ENCODE data around the gene OCEL1. TPM values are rescaled to one million over a fixed set of nuclear protein-coding genes. Genes with fewer than 3 reads are reported as not detected.

The OCEL1 gene
- total RNA-seq, 8 experiments from 2014 or later: 5.4 to 19.2 (median 9.5) TPM

DNA sequence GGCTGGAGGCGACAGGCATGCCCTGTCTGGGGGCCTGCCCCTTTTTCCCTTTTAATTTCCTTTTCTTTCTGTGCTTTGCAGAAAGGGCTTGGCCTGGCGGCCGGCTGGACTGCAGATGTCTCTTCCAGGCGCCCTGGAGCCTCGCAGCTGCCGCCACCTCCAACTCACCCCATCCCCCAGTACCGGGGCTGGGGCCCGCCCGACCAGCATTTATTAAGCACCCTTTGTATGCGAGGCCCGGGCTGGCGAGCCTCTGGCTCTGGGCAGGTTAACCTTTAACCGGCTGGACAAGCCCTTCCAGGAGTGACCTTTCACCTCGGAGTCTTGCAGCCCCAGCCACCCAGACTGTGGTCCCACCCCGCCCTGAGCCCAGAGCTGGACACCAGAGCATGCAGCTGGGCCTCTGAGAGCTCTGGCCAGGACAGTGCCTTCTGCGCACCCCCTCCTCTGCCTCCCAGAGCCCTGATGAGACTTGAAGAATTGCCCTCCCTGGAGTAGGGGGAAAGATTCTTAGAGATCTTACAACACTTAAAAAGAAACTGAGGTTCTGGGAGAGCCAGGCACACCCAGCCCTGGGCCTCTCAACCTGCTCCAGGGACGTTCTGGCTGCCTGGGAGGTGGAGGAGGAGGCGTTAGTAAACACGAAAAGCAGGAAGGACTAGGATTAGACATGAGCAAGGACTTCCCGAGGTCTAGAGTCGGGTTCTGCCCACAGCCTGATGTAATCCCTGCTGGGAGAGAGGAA, 20.8 kb downstream of the OCEL1 start:
- peak in 3 of 8 experiments; percentile 41 to 53 (median 49) for ATAC-seq (replicated peaks in 6 of 8)
- Histone ChIP-seq H3K4me1 (replicated peaks in 1 of 2) (peaks cover 23 to 32% of the 10 kb centered on the region in 2 donors), H3K27ac (peak overlapping the region; percentile 80 to 84), H3K4me3 (peak overlapping the region; percentile 57 to 89 (median 61))
- WGBS, 10 experiments: 0 to 28% (median 7%) methylated on average over 1 to 9 of the region's 21 CpGs; no CpG with 5 or more reads in 3 of the 10 experiments
- in situ Hi-C loops (cut with MboI; ENCODE audit: low pct_unique_long_range_greater_than_20kb in 2 of 9, low sequenced_read_pairs in 9 of 9, unreplicated experiment in 9 of 9): no loop called here

GRCh38 chr19:17248011-17248776, 22.2 kb downstream of the OCEL1 start:
- Histone ChIP-seq H3K4me1 (replicated peaks in 1 of 2) (peaks cover 23 to 24% of the 10 kb centered on the region in 2 donors), H3K4me3 (no peak overlapping the region), H3K27ac (peak overlapping the region in 1 of 2 donors; percentile 84)
- ATAC-seq (replicated peaks in 6 of 8): peak in 1 of 8 experiments; percentile 7
- WGBS, 10 experiments: 80 to 84% methylated on average over 2 to 7 of the region's 21 CpGs; no CpG with 5 or more reads in 8 of the 10 experiments
- in situ Hi-C loops (cut with MboI; ENCODE audit: low pct_unique_long_range_greater_than_20kb in 2 of 9, low sequenced_read_pairs in 9 of 9, unreplicated experiment in 9 of 9): no loop called here

DNA sequence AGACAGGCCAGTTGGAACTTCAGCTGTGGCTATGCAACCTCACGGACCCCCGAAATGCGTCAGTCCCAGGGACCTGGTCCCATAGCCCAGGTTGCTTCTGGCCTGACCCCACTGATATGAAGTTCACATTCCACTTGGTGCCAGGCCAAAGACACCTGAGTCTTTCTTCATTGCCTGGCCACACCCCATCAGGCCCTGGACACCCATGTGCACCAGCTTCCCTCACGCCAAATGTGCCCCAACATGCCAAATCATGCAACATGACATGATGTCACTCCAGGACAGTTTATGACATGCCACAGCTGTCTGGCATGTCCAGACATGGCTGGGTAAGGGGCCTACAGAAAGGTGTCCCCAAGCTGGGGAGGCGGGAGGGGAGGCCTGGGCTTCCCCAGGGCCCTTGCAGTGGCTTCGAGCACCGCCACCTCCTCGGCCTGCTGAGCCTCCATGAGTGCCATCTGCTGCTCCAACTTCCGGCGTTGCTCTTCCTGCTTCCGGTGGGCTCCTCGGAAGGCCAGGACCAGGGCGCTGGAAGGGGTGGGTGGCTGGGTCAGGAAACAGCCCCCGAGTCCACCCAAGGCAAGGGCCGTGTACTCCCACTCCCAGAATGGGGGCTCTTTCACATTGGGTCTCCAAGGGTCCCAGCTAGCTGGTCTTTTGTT, 24.0 kb downstream of the OCEL1 start:
- ATAC-seq (replicated peaks in 6 of 8): no peak
- in situ Hi-C loops (cut with MboI; ENCODE audit: low pct_unique_long_range_greater_than_20kb in 2 of 9, low sequenced_read_pairs in 9 of 9, unreplicated experiment in 9 of 9): no loop called here
- WGBS, 10 experiments: 88 to 100% (median 98%) methylated on average over 2 to 11 of the region's 15 CpGs; no CpG with 5 or more reads in 4 of the 10 experiments

DNA sequence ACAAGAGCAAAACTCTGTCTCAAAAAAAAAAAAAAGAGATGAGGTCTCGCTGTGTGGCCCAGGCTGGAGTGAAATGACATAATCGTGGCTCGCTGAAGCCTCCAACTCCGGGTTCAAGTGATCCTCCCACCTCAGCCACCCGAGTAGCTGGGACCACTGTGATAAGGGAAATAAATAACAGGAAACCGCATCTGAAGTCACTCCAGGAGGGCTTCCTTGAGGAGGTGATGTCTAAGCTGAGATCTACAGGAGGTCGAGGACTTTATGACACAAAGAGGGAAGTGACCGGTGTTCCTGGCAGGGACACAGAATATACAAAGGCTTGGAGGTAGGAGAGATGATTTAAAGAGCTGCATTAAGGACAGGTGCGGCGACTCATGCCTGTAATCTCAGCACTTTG, 28.6 kb downstream of the OCEL1 start:
- Histone ChIP-seq H3K4me1 (replicated peaks in 1 of 2) (no peaks in the 10 kb centered on the region), H3K4me3 (no peak overlapping the region), H3K27ac (no peak overlapping the region)
- in situ Hi-C loops (cut with MboI; ENCODE audit: low pct_unique_long_range_greater_than_20kb in 2 of 9, low sequenced_read_pairs in 9 of 9, unreplicated experiment in 9 of 9): no loop called here
- 40 to 97% (median 87%) methylated on average over 2 to 9 of the region's 10 CpGs; no CpG with 5 or more reads in 1 of the 10 experiments for WGBS, 10 experiments
- no peak for ATAC-seq (replicated peaks in 6 of 8)

More for the DNA sequence above, 24.0 kb downstream of the OCEL1 start:
- no peak overlapping the region for H3K4me3 ChIP-seq
- H3K27ac ChIP-seq: no peak overlapping the region
- peaks cover 19 to 22% of the 10 kb centered on the region in 2 donors for H3K4me1 ChIP-seq (replicated peaks in 1 of 2)

DNA sequence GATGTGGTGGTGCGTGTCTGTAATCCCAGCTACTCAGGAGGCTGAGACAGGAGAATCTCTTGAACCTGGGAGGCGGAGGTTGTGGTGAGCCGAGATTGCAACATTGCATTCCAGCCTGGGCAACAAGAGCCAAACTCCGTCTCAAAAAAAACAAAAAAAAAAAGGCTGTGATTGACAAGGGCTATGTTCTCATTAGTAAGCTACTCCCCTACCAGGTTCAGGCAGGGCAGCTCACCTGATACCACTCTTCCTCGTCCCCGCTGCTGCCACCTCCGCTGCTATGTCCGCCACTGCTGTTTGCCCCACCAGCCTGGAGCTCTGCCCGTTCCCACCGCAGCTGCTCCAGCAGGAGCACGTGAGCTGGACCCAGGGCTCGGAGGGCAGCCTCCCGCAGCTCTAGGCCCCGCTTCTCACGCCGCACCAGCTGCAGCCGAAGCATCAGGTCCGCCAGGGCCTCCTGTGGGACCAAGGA, 29.2 kb downstream of the OCEL1 start:
- 20 to 100% (median 83%) methylated on average over 1 to 5 of the region's 18 CpGs; no CpG with 5 or more reads in 3 of the 10 experiments for WGBS, 10 experiments
- Histone ChIP-seq H3K4me3 (no peak overlapping the region), H3K4me1 (replicated peaks in 1 of 2) (no peaks in the 10 kb centered on the region), H3K27ac (no peak overlapping the region)
- no peak for ATAC-seq (replicated peaks in 6 of 8)
- in situ Hi-C loops (cut with MboI; ENCODE audit: low pct_unique_long_range_greater_than_20kb in 2 of 9, low sequenced_read_pairs in 9 of 9, unreplicated experiment in 9 of 9): no loop called here

GRCh38 chr19:17256130-17256529, 30.1 kb downstream of the OCEL1 start:
- H3K4me1 ChIP-seq (replicated peaks in 1 of 2): no peaks in the 10 kb centered on the region
- WGBS, 10 experiments: 0 to 83% (median 55%) methylated on average over 1 to 2 of the region's 3 CpGs; no CpG with 5 or more reads in 4 of the 10 experiments
- no peak for ATAC-seq (replicated peaks in 6 of 8)
- no peak overlapping the region for H3K27ac ChIP-seq
- H3K4me3 ChIP-seq: no peak overlapping the region
- in situ Hi-C loops (cut with MboI; ENCODE audit: low pct_unique_long_range_greater_than_20kb in 2 of 9, low sequenced_read_pairs in 9 of 9, unreplicated experiment in 9 of 9): no loop called here

GRCh38 chr19:17259118-17259780, 33.2 kb downstream of the OCEL1 start:
- ATAC-seq (replicated peaks in 6 of 8): no peak

DNA sequence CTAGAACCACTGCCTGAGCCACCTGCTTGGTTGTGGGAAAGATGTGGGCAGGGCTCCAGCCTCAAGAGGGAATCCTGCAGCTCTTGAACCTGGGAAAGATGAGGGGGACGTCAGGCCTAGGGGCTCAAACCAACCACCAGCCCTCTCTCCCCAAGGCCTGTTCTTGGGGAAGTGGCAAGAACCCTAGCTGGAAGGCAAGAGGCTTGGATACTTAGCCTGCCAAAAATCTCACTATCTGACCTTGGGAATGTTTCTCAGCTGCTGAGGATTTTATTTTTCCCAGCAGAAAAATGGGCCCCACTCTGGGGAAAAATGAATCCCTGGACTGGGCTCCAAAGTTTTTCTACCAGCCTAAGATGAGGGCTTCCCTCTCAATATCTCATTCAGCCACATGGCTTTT, 33.9 kb downstream of the OCEL1 start:
- 20 to 56% methylated on average over 1 of the region's 1 CpG; no CpG with 5 or more reads in 8 of the 10 experiments for WGBS, 10 experiments
- in situ Hi-C loops (cut with MboI; ENCODE audit: low pct_unique_long_range_greater_than_20kb in 2 of 9, low sequenced_read_pairs in 9 of 9, unreplicated experiment in 9 of 9): no loop called here
- no peak for ATAC-seq (replicated peaks in 6 of 8)

More at GRCh38 chr19:17259118-17259780, 33.2 kb downstream of the OCEL1 start:
- WGBS, 10 experiments: 43 to 90% (median 83%) methylated on average over 2 to 4 of the region's 9 CpGs; no CpG with 5 or more reads in 2 of the 10 experiments
- H3K4me3 ChIP-seq: no peak overlapping the region
- H3K27ac ChIP-seq: no peak overlapping the region
- H3K4me1 ChIP-seq (replicated peaks in 1 of 2): no peaks in the 10 kb centered on the region
- in situ Hi-C loops (cut with MboI; ENCODE audit: low pct_unique_long_range_greater_than_20kb in 2 of 9, low sequenced_read_pairs in 9 of 9, unreplicated experiment in 9 of 9): no loop called here

GRCh38 chr19:17260842-17261325, 34.9 kb downstream of the OCEL1 start:
- H3K4me1 ChIP-seq (replicated peaks in 1 of 2): no peaks in the 10 kb centered on the region
- H3K27ac ChIP-seq: no peak overlapping the region
- in situ Hi-C loops (cut with MboI; ENCODE audit: low pct_unique_long_range_greater_than_20kb in 2 of 9, low sequenced_read_pairs in 9 of 9, unreplicated experiment in 9 of 9): no loop called here
- no peak overlapping the region for H3K4me3 ChIP-seq
- ATAC-seq (replicated peaks in 6 of 8): peak in 7 of 8 experiments; percentile 40 to 100 (median 98)
- 0 to 43% (median 17%) methylated on average over 1 to 14 of the region's 15 CpGs; no CpG with 5 or more reads in 1 of the 10 experiments for WGBS, 10 experiments

More for the DNA sequence above, 33.9 kb downstream of the OCEL1 start:
- H3K27ac ChIP-seq: no peak overlapping the region
- H3K4me3 ChIP-seq: no peak overlapping the region
- no peaks in the 10 kb centered on the region for H3K4me1 ChIP-seq (replicated peaks in 1 of 2)

DNA sequence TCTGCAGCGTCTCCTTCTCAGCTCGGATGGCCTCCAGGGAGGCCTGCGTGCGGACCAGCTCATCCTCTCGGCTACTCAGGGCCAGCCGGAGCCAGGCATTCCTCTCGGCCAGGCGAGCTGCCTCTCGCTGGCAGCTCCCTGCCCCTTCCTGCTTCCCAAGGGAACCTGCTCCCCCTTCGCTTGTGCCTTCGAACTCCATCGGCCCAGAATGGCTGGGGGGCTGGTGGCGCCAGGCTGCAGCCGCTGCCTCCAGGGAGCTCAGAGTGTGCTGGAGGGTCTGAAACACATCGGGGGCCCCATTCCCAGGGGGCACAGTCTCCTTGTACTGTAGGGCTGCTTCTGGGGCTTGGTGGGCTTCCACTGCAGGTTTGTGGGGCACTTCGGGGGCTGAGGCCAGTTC, 36.5 kb downstream of the OCEL1 start:
- WGBS, 10 experiments: 20 to 77% (median 72%) methylated on average over 1 to 9 of the region's 16 CpGs; no CpG with 5 or more reads in 6 of the 10 experiments
- in situ Hi-C loops (cut with MboI; ENCODE audit: low pct_unique_long_range_greater_than_20kb in 2 of 9, low sequenced_read_pairs in 9 of 9, unreplicated experiment in 9 of 9): no loop called here
- Histone ChIP-seq H3K4me1 (replicated peaks in 1 of 2) (peaks cover 4% of the 10 kb centered on the region in 2 donors), H3K4me3 (no peak overlapping the region), H3K27ac (no peak overlapping the region)
- ATAC-seq (replicated peaks in 6 of 8): no peak

DNA sequence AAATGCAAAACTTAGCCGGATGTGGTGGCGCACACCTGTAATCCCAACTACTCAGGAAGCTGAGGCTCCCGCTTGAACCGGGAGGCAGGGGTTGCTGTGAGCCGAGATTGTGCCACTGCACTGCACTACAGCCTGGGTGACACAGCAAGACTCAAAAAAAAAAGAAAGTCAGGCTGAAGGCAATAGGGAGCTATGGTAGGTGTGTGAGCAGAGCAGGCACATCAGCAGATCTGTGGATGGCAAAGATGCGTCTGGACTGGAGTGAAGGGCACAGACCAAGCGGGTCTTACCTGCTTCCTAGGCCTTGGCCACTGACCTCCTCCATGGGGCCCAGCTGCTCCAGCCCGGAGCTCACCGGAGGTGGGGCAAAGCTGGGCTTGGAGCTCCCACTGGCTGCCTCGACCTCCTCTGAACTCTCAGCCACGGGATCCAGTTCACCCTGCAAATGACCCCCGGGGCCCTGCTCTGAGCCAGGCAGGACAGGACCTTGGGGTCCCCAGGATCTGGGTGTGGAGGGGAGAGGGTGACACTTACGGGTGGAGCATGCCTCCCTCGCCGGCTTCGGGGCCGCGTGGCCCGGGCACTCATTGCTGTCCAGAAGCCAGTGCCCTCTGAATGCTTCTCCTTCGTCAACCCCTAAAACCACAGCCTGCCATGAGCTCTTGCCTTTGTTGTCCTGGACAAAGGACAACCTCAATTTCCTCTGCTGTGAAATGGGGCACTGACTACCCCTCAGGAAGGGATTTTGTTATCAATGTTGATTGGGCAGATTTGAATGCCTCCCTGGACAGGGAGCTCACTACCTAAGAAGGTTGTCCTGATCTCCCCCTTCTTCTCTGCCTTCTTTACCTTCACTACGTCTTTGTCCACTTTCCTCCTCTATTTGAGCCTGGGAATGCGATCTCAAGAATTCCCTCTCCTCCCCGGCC, 38.0 kb downstream of the OCEL1 start:
- Histone ChIP-seq H3K4me1 (replicated peaks in 1 of 2) (peaks cover 4% of the 10 kb centered on the region in 2 donors), H3K27ac (no peak overlapping the region), H3K4me3 (no peak overlapping the region)
- ATAC-seq (replicated peaks in 6 of 8): no peak
- in situ Hi-C loops (cut with MboI; ENCODE audit: low pct_unique_long_range_greater_than_20kb in 2 of 9, low sequenced_read_pairs in 9 of 9, unreplicated experiment in 9 of 9): no loop called here
- WGBS, 10 experiments: 71 to 98% (median 86%) methylated on average over 1 to 12 of the region's 23 CpGs; no CpG with 5 or more reads in 2 of the 10 experiments
